RPMI7951 (cell line): ENCODE measurements around the gene CCT4. TPM values are rescaled to one million over a fixed set of nuclear protein-coding genes. Genes with fewer than 3 reads are reported as not detected.

ENCODE experiments used
- total RNA-seq: library from RNA; depleted of rRNA; stranded (reverse); fragments of >200 nt; shearing (Covaris generic); gene quantifications from 2 replicates; pipeline ENCODE4 v1.2.3, GENCODE V29; 2014; rRNA removed

CCT4 gene
- total RNA-seq, 1 experiment from 2014 or later: 301 TPM

Other genes starting within 250 kb of the CCT4 start
- 1.8 and 2.2 TPM in 2 replicates for gene FAM161A, start 34.6 kb downstream of the CCT4 start, total RNA-seq
- 78.7 and 100 TPM in 2 replicates for gene COMMD1, start 17.0 kb upstream of the CCT4 start, total RNA-seq